Liver (tissue), 9 donors: ENCODE data around the gene SPEG. TPM values are rescaled to one million over a fixed set of nuclear protein-coding genes. Genes with fewer than 3 reads are reported as not detected.

ENCODE experiments used
- DNase-seq: peaks from one replicate; pipeline ENCODE4 v3.0.0-alpha.2; 2017; ENCODE audit warnings: low spot score
- H3K27ac ChIP-seq, 2 donors: one replicate each; pipeline ENCODE4 v1.7.0; 2013; ENCODE audit warnings: inconsistent platforms in 2 of 2, low read length in 2 of 2, control low read depth in 1 of 2, low read depth in 1 of 2, mild to moderate bottlenecking in 1 of 2
- H3K27me3 ChIP-seq, 4 donors: one replicate each; pipeline versions ENCODE4 v1.6.1 to v1.7.0; 2013; ENCODE audit warnings: low read length in 3 of 4, inconsistent platforms in 1 of 4, mild to moderate bottlenecking in 1 of 4, moderate library complexity in 1 of 4; ENCODE audit not compliant: control insufficient read depth in 4 of 4, insufficient read depth in 4 of 4
- H3K36me3 ChIP-seq, 4 donors: one replicate each; pipeline versions ENCODE4 v1.6.1 to v1.7.0; 2013; ENCODE audit warnings: low read length in 3 of 4, mild to moderate bottlenecking in 3 of 4, low read depth in 1 of 4, moderate library complexity in 1 of 4; ENCODE audit not compliant: control insufficient read depth in 4 of 4, insufficient read depth in 3 of 4
- H3K4me1 ChIP-seq, 4 donors: one replicate each; pipeline versions ENCODE4 v1.6.1 to v1.7.0; 2013; ENCODE audit warnings: low read length in 3 of 4, mild to moderate bottlenecking in 3 of 4, moderate library complexity in 1 of 4; ENCODE audit not compliant: control insufficient read depth in 4 of 4, insufficient read depth in 4 of 4
- H3K4me3 ChIP-seq, 3 donors: one replicate each; pipeline versions ENCODE4 v1.6.1 to v1.7.0; 2013; ENCODE audit warnings: low read length in 3 of 3, control low read depth in 1 of 3, low read depth in 1 of 3, mild to moderate bottlenecking in 1 of 3
- H3K9ac ChIP-seq, 2 donors: one replicate each; pipeline ENCODE4 v1.7.0; 2013; ENCODE audit warnings: low read length in 2 of 2, mild to moderate bottlenecking in 2 of 2, moderate library complexity in 2 of 2, control low read depth in 1 of 2, low read depth in 1 of 2
- H3K9me3 ChIP-seq, 4 donors: one replicate each; pipeline versions ENCODE4 v1.6.1 to v1.7.0; 2013; ENCODE audit warnings: low read length in 3 of 4; ENCODE audit not compliant: control insufficient read depth in 4 of 4
- ATF3 ChIP-seq: IDR thresholded peaks from 2 replicates; pipeline ENCODE4 v1.6.1; 2016; ENCODE audit warnings: antibody characterized with exemption
- CTCF ChIP-seq: fragments of 150-350 bp; IDR thresholded peaks from 2 replicates; pipeline ENCODE4 v1.5.1; 2017; ENCODE audit warnings: improper control_type of control experiment, low read depth, low read length; ENCODE audit not compliant: missing input control
- EGR1 ChIP-seq, 2 donors: IDR thresholded peaks; 2 replicates each; pipeline ENCODE4 v1.6.1; 2016 to 2018; ENCODE audit warnings: antibody characterized with exemption in 2 of 2, low read depth in 2 of 2
- FOXA1 ChIP-seq: IDR thresholded peaks from 2 replicates; pipeline ENCODE4 v1.6.1; 2016; ENCODE audit warnings: antibody characterized with exemption
- GABPA ChIP-seq, 2 donors: IDR thresholded peaks in 1 of 2; conservative IDR thresholded peaks in 1 of 2; 2 replicates each; pipeline ENCODE4 v1.6.1; 2016; ENCODE audit warnings: antibody characterized with exemption in 2 of 2, mild to moderate bottlenecking in 1 of 2, moderate library complexity in 1 of 2
- HNF4A ChIP-seq, 2 donors: conservative IDR thresholded peaks; 2 replicates each; pipeline ENCODE4 v1.6.1; 2016; ENCODE audit warnings: antibody characterized with exemption in 2 of 2, mild to moderate bottlenecking in 2 of 2
- HNF4G ChIP-seq: IDR thresholded peaks from 2 replicates; pipeline ENCODE4 v1.6.1; 2016; ENCODE audit warnings: antibody characterized with exemption
- JUND ChIP-seq, 2 donors: IDR thresholded peaks; 2 replicates each; pipeline ENCODE4 v1.6.1; 2016; ENCODE audit warnings: antibody characterized with exemption in 2 of 2
- NR2F2 ChIP-seq: IDR thresholded peaks from 2 replicates; pipeline ENCODE4 v1.6.1; 2016; ENCODE audit warnings: antibody characterized with exemption
- RAD21 ChIP-seq, 2 donors: IDR thresholded peaks; 2 replicates each; pipeline ENCODE4 v1.6.1; 2016; ENCODE audit warnings: antibody characterized with exemption in 2 of 2, mild to moderate bottlenecking in 2 of 2
- RXRA ChIP-seq, 2 donors: IDR thresholded peaks; 2 replicates each; pipeline ENCODE4 v1.6.1; 2017 to 2018; ENCODE audit warnings: antibody characterized with exemption in 2 of 2, mild to moderate bottlenecking in 1 of 2
- SP1 ChIP-seq: IDR thresholded peaks from 2 replicates; pipeline ENCODE4 v1.6.1; 2018; ENCODE audit warnings: antibody characterized with exemption, mild to moderate bottlenecking
- TAF1 ChIP-seq: conservative IDR thresholded peaks from 2 replicates; pipeline ENCODE4 v1.6.1; 2016; ENCODE audit warnings: antibody characterized with exemption, mild to moderate bottlenecking
- YY1 ChIP-seq: IDR thresholded peaks from 2 replicates; pipeline ENCODE4 v1.6.1; 2016; ENCODE audit warnings: antibody characterized with exemption, mild to moderate bottlenecking
- WGBS: extraction: QIAGEN DNeasy Blood & Tissue Kit; methylation state at CpG from one replicate; pipeline ENCODE4 v1.1.7; 2013; 5-methylcytosine and 5-hydroxymethylcytosine counted together
- polyA plus RNA-seq, 2 donors: library from polyadenylated mRNA; stranded (reverse) in 1 of 2; unstranded in 1 of 2; fragments of 200-250 nt in 1 of 2; fragments of >200 nt in 1 of 2; fragmentation: Nextera tagmentation in 1 of 2; extraction: Ambion mirVana in 1 of 2; gene quantifications; one replicate each; pipeline versions ENCODE4 v1.2.1 to v1.2.3, GENCODE V29; 2013 to 2015
- total RNA-seq, 2 donors: library from RNA; depleted of rRNA; stranded (reverse); fragments of >200 nt; gene quantifications; one replicate each; pipeline ENCODE4 v1.2.3, GENCODE V29; 2014
- TF ChIP-seq, protein P1 (sequence below): IDR thresholded peaks from 2 replicates; pipeline ENCODE4 v1.6.1; 2016; ENCODE audit warnings: antibody characterized with exemption
- TF ChIP-seq, protein P2 (sequence below): IDR thresholded peaks from 2 replicates; pipeline ENCODE4 v1.6.1; 2016; ENCODE audit warnings: antibody characterized with exemption
- donor health status: healthy.
- donor health status: healthy.
- donor health status: healthy.
- donor health status: healthy.
- donor health status: healthy.

SPEG gene
- total and polyA plus RNA-seq, 4 donors = 0.51 to 0.96 (median 0.66) TPM

DNA sequence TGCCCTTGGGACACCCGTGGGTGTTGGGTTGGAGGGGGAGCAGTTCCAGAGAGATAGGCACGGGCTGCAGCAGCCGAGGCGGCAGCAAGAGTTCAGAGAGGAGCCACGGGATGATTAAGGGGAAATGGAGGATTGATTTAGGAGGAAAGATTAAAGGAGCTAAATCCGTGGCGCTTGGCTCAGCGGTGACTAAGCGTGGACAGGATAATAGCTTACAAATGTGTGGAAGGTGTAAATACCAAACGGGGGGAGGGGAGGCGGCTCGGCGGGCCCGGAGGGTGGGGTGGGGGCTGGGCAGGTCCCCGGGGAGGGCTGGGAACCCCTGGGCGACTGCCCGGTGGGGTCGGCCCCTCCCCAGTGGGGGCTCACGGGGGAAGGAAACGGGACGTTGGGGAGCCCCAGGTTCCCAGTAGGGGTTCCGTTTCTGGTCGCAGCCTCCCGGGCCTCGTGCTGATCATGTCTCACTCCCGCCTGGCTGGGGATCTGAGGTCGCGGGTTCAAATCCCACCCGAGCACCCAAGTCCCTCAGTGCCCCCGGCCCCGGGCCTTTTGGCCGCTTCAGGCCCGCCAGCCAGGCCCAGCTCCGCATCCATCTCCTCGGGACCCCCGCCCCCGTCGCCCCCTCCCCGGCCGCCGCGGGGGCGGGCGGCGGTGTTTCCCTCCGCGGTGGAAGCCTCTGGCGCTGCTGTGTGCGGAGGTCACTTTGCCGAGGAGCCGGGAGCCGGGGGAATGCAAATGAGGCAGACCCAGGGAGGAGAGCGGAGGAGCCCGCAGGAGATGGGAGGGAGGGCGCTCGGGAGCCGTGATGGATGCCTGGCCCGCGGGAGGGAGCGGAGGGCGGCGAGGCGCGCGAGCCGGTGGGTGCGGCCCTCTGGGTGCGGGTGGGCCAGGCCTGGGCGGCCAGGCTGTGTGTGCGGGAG is 87.7 kb downstream of the SPEG start:
- TF ChIP-seq RXRA (IDR thresholded peaks at IDR 0.05) (no peak), CTCF (no peak), JUND (IDR thresholded peaks at IDR 0.05) (no peak), EGR1 (IDR thresholded peaks at IDR 0.05; ENCODE audit: low read depth in 2 of 2) (no peak), FOXA1 (no peak), YY1 (no peak), HNF4A (conservative IDR thresholded peaks at IDR 0.05) (no peak), ATF3 (no peak), TAF1 (no peak)
- TF ChIP-seq, protein P1, sequence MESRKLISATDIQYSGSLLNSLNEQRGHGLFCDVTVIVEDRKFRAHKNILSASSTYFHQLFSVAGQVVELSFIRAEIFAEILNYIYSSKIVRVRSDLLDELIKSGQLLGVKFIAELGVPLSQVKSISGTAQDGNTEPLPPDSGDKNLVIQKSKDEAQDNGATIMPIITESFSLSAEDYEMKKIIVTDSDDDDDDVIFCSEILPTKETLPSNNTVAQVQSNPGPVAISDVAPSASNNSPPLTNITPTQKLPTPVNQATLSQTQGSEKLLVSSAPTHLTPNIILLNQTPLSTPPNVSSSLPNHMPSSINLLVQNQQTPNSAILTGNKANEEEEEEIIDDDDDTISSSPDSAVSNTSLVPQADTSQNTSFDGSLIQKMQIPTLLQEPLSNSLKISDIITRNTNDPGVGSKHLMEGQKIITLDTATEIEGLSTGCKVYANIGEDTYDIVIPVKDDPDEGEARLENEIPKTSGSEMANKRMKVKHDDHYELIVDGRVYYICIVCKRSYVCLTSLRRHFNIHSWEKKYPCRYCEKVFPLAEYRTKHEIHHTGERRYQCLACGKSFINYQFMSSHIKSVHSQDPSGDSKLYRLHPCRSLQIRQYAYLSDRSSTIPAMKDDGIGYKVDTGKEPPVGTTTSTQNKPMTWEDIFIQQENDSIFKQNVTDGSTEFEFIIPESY = no peak
- Histone ChIP-seq H3K27me3 (peaks cover 0 to 10% (median 8%) of the 10 kb centered on the region in 4 donors), H3K36me3 (no peaks in the 10 kb centered on the region), H3K9ac (no peak overlapping the region), H3K9me3 (no peaks in the 10 kb centered on the region), H3K4me1 (no peaks in the 10 kb centered on the region), H3K27ac (no peak overlapping the region), H3K4me3 (no peak overlapping the region)
- 5% methylated on average over 70 of the region's 70 CpGs for WGBS
- no peak for DNase-seq

DNA sequence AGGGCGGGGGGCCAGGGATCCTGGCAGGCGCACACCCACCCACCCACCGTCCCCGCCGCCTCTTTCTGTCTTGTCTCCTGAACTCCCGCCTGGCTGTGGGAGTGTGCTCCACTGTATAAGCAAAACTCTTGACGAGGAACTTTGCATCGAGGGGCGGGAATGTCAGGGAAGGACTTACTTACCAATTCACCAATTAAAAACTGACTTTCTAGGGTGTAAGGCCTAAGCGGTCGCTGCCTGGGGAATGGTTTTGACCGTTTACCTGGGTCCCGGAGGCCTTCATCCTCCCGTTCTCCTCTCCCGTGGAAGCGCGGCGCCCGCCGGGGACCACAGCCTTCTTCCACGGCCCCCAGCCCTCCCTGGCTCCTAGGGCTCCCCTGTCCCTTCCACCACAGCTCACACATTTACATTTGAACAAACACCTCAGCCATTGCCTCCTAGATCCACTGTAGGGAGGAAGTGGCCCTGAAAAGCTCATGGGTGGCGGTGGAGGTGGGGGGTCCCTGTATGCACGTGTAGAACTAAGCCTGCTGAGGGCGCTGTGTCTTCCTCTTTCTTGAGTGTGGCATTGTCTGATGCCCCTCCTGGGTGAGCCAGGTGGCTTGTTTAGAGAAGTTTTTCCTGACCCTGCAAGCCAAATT is 88.5 kb downstream of the SPEG start:
- DNase-seq = no peak
- Histone ChIP-seq H3K4me1 (no peaks in the 10 kb centered on the region), H3K9ac (no peak overlapping the region), H3K9me3 (no peaks in the 10 kb centered on the region), H3K27me3 (peaks cover 0 to 10% (median 9%) of the 10 kb centered on the region in 4 donors), H3K27ac (no peak overlapping the region), H3K4me3 (no peak overlapping the region), H3K36me3 (no peaks in the 10 kb centered on the region)
- TF ChIP-seq TAF1 = no peak
- no peak for TF ChIP-seq SP1
- TF ChIP-seq, protein P2, sequence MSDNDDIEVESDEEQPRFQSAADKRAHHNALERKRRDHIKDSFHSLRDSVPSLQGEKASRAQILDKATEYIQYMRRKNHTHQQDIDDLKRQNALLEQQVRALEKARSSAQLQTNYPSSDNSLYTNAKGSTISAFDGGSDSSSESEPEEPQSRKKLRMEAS = no peak
- no peak for TF ChIP-seq NR2F2
- no peak for TF ChIP-seq ATF3
- no peak for TF ChIP-seq HNF4A (conservative IDR thresholded peaks at IDR 0.05)
- no peak for TF ChIP-seq GABPA (IDR thresholded peaks at IDR 0.05 in 1 of 2, conservative IDR thresholded peaks at IDR 0.05 in 1 of 2)
- TF ChIP-seq EGR1 (IDR thresholded peaks at IDR 0.05; ENCODE audit: low read depth in 2 of 2) = no peak
- no peak for TF ChIP-seq YY1
- no peak for TF ChIP-seq RXRA (IDR thresholded peaks at IDR 0.05)
- TF ChIP-seq FOXA1 = no peak
- no peak for TF ChIP-seq HNF4G
- TF ChIP-seq RAD21 (IDR thresholded peaks at IDR 0.05) = no peak
- TF ChIP-seq CTCF = no peak
- TF ChIP-seq JUND (IDR thresholded peaks at IDR 0.05) = no peak
- 15% methylated on average over 24 of the region's 24 CpGs for WGBS
